Esophagus (tissue), 2 donors: ENCODE results near the gene HLA-DMA. TPM values are rescaled to one million over a fixed set of nuclear protein-coding genes. Genes with fewer than 3 reads are reported as not detected.

Source experiments
- H3K27ac ChIP-seq, 2 donors: one replicate each; pipeline ENCODE4 v1.5.1; 2013; ENCODE audit warnings: low read depth in 2 of 2, mild to moderate bottlenecking in 2 of 2, inconsistent platforms in 1 of 2, low read length in 1 of 2, moderate library complexity in 1 of 2
- H3K27me3 ChIP-seq, 2 donors: one replicate each; pipeline ENCODE4 v1.6.1; 2013; ENCODE audit warnings: low read length in 2 of 2, control low read depth in 1 of 2, mild to moderate bottlenecking in 1 of 2; ENCODE audit not compliant: insufficient read depth in 2 of 2, control insufficient read depth in 1 of 2
- H3K36me3 ChIP-seq, 2 donors: one replicate each; pipeline ENCODE4 v1.6.1; 2013; ENCODE audit warnings: low read length in 1 of 2; ENCODE audit not compliant: control insufficient read depth in 2 of 2, insufficient read depth in 2 of 2
- H3K4me1 ChIP-seq, 2 donors: one replicate each; pipeline ENCODE4 v1.6.1; 2013; ENCODE audit warnings: low read length in 1 of 2; ENCODE audit not compliant: control insufficient read depth in 2 of 2, insufficient read depth in 2 of 2
- H3K4me3 ChIP-seq, 2 donors: one replicate each; pipeline ENCODE4 v1.5.1; 2013; ENCODE audit warnings: low read length in 2 of 2, mild to moderate bottlenecking in 2 of 2, low read depth in 1 of 2, moderate library complexity in 1 of 2
- H3K9me3 ChIP-seq, 2 donors: one replicate each; pipeline ENCODE4 v1.6.1; 2013; ENCODE audit warnings: mild to moderate bottlenecking in 2 of 2, low read depth in 1 of 2, low read length in 1 of 2, moderate library complexity in 1 of 2; ENCODE audit not compliant: control insufficient read depth in 2 of 2, insufficient read depth in 1 of 2
- WGBS, 2 donors: extraction: QIAGEN DNeasy Blood & Tissue Kit; methylation state at CpG; one replicate each; pipeline ENCODE4 v1.1.7; 2013; 5-methylcytosine and 5-hydroxymethylcytosine counted together
- polyA plus RNA-seq, 2 donors: library from polyadenylated mRNA; stranded (reverse); fragments of 200-250 nt; gene quantifications; one replicate each; pipeline ENCODE4 v1.2.3, GENCODE V29; 2013
- donor health status: healthy with polysubstance abuse.
- donor health status: Bipolar disorder and iron deficiency.

HLA-DMA gene
- polyA plus RNA-seq, 2 donors: 11.3 to 14.4 TPM

DNA sequence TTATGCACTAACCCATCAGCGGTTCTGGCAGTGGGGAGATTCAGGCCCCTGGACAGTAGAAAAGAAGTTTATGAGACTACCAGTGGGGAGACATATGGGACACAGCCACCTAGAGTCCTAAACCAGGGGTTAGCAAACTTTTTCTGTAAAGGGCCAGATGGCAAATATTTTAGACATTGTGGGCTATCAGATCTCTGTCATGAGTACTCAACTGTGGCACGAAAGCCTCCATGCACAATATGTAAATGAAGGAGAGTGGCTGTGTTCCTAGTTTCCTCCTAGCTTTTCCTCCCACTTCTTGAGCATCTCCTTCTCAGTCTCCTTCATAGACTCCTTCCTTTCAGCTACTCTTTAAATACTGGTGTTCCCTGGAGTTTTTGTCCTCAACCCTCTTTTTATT lies 3.3 kb upstream of the HLA-DMA start:
- H3K36me3 ChIP-seq: no peaks in the 10 kb centered on the region
- WGBS, 2 donors: 80 to 85% methylated on average over 2 of the region's 2 CpGs
- no peaks in the 10 kb centered on the region for H3K27me3 ChIP-seq
- H3K4me3 ChIP-seq: no peak overlapping the region
- H3K9me3 ChIP-seq: no peaks in the 10 kb centered on the region
- no peak overlapping the region for H3K27ac ChIP-seq
- no peaks in the 10 kb centered on the region for H3K4me1 ChIP-seq

DNA sequence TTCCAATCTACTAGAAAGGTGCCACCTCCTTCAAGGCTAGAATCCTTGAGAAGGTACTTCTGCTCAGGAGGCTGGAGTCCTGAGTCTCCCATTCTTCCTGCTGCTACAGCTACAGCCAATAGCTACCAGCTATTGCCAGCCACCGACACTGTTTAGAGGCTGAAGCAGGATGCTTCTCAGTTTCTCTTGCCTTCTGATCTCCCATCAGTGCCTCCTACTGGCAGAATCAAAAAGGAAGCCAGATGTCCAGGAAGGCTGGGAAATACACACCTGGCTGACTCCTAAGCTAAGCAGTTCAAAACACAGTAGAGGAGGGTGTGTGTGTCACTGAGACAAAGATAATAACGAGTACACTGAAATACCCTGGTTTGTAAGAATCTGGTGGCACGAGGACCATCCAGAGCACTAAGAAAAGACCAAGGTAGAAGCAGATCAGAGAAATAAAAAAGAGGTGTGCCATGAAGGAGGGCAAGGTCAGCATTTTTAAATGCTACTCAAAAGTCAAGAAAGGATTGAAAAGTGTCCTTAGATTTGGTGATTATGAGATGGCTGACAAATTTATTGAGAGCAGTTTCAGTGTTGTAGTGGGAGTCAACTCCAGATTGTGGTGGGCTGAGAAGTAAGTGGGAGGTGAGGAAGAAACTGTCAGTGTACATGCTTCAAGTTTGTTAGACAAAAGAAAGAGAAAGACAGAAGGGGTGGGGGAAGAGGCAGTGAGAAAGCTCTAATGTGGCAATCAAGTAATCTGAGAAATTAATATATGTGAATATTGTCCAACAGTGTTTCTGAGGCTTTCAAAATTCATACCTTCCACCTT lies 2.3 kb upstream of the HLA-DMA start:
- 26 to 36% methylated on average over 3 of the region's 3 CpGs for WGBS, 2 donors
- H3K36me3 ChIP-seq: no peaks in the 10 kb centered on the region
- no peaks in the 10 kb centered on the region for H3K27me3 ChIP-seq
- H3K9me3 ChIP-seq: no peaks in the 10 kb centered on the region
- H3K4me3 ChIP-seq: no peak overlapping the region
- H3K4me1 ChIP-seq: no peaks in the 10 kb centered on the region
- no peak overlapping the region for H3K27ac ChIP-seq

DNA sequence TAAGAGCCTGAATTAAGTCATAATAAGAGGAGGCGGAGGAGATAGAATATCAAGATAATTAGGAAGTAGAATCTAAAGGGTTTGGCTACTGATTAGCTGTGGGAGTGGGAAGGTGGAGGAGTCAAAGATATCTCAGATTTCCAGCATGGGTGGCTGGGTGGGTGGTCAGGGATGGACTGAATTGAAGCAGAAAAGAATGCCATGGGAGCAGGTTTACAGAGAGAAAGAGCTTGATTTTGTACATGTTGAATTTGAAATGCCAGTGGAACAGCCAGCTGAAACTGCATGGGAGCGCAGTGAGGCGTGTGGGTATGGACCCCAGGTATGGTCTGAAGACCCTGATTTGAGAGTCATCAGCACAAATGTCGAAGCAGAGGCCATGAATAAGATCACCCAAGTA lies 1.4 kb upstream of the HLA-DMA start:
- H3K36me3 ChIP-seq: peaks cover 0 to under 1% of the 10 kb centered on the region in 2 donors
- no peak overlapping the region for H3K4me3 ChIP-seq
- no peaks in the 10 kb centered on the region for H3K27me3 ChIP-seq
- no peaks in the 10 kb centered on the region for H3K4me1 ChIP-seq
- H3K27ac ChIP-seq: no peak overlapping the region
- WGBS, 2 donors: 92 to 94% methylated on average over 4 of the region's 4 CpGs
- H3K9me3 ChIP-seq: no peaks in the 10 kb centered on the region

DNA sequence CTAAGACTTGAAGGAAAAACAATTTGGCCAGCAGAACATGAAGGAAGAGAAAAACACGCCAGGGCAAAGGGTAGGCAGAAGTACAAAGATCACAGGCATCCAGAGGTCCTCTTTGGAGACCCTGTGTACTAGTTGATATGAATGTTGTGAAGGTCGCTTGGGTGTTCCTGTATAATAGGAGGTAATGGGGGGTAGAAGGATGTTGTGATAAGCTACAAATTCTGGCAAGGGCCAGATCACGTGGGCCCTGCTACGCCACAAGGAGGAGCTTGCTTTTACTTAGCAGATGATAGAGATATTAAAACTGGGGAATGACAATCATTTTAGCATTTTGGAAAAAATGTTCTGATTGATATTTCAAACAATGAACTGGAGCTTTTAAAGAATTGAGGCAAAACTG lies 878 bp upstream of the HLA-DMA start:
- WGBS, 2 donors: 74% methylated on average over 4 of the region's 4 CpGs
- Histone ChIP-seq H3K4me1 (no peaks in the 10 kb centered on the region), H3K9me3 (no peaks in the 10 kb centered on the region), H3K4me3 (no peak overlapping the region), H3K27me3 (no peaks in the 10 kb centered on the region), H3K27ac (no peak overlapping the region), H3K36me3 (peaks cover 0 to 5% of the 10 kb centered on the region in 2 donors)

DNA sequence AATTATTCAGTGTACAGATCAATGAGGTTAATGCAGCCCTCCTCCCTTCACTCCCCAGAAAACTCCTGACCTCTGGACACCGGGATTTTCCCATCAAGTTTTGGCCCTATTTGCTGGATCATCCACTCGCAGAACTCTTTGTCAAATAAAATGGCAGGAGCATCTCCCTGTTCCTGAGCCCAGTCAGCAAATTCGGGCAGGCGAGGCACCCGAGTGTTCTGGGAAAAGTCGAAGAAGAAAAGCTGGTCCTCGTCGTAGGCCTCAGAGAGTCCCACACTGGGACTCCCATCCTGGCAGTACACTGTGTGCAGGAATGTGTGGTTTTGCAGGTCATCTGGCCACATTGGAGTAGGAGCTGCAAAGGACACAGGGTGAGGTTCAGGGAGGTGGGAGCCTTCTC lies 2.4 kb downstream of the HLA-DMA start:
- H3K27ac ChIP-seq: no peak overlapping the region
- no peaks in the 10 kb centered on the region for H3K9me3 ChIP-seq
- peaks cover 0 to 5% of the 10 kb centered on the region in 2 donors for H3K36me3 ChIP-seq
- 91% methylated on average over 8 of the region's 8 CpGs for WGBS, 2 donors
- H3K4me1 ChIP-seq: no peaks in the 10 kb centered on the region
- H3K4me3 ChIP-seq: no peak overlapping the region
- no peaks in the 10 kb centered on the region for H3K27me3 ChIP-seq

DNA sequence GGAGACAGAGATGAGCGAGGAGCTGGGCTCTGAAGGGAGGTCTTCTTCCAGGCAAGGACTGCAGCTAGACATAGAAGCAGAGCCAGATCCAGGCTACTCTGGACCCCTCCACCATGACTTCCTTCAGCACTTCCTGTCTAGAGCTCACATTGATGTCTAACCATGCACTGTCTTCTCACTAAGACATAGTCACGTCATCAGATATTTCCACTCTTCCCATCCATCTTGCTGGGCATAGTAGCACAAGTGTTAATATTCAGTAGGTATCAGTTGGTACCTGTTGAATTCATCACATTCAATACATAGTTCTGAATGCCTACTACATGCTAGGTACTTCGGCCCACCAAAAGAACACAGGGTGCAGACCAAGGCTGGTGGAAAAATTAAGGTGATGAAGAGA lies 2.9 kb downstream of the HLA-DMA start:
- Histone ChIP-seq H3K9me3 (no peaks in the 10 kb centered on the region), H3K27ac (no peak overlapping the region), H3K4me3 (no peak overlapping the region), H3K36me3 (peaks cover 0 to 5% of the 10 kb centered on the region in 2 donors), H3K4me1 (no peaks in the 10 kb centered on the region), H3K27me3 (no peaks in the 10 kb centered on the region)
- WGBS, 2 donors: 92 to 95% methylated on average over 3 of the region's 3 CpGs

DNA sequence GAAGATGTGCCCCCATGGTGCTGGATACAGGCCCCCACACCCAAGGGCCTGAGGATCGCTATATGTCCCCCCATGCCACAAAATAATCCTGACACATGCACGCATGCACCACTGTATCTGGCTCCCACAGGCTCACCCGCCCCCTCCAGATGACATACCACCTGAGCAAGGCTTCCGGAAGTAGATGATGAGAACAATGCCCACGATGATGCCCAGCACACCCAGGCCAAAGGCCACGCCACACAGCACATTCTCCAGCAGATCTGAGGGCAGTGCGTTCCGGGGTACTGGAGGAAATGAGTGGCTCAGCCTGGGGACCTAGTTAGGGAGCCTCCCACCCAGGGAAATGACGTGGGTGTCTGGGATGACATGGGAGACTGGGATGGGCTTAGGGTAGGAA lies 3.8 kb downstream of the HLA-DMA start:
- Histone ChIP-seq H3K4me1 (no peaks in the 10 kb centered on the region), H3K4me3 (no peak overlapping the region), H3K36me3 (peaks cover 0 to 5% of the 10 kb centered on the region in 2 donors), H3K27ac (no peak overlapping the region), H3K9me3 (no peaks in the 10 kb centered on the region), H3K27me3 (no peaks in the 10 kb centered on the region)
- 84 to 88% methylated on average over 9 of the region's 9 CpGs for WGBS, 2 donors

DNA sequence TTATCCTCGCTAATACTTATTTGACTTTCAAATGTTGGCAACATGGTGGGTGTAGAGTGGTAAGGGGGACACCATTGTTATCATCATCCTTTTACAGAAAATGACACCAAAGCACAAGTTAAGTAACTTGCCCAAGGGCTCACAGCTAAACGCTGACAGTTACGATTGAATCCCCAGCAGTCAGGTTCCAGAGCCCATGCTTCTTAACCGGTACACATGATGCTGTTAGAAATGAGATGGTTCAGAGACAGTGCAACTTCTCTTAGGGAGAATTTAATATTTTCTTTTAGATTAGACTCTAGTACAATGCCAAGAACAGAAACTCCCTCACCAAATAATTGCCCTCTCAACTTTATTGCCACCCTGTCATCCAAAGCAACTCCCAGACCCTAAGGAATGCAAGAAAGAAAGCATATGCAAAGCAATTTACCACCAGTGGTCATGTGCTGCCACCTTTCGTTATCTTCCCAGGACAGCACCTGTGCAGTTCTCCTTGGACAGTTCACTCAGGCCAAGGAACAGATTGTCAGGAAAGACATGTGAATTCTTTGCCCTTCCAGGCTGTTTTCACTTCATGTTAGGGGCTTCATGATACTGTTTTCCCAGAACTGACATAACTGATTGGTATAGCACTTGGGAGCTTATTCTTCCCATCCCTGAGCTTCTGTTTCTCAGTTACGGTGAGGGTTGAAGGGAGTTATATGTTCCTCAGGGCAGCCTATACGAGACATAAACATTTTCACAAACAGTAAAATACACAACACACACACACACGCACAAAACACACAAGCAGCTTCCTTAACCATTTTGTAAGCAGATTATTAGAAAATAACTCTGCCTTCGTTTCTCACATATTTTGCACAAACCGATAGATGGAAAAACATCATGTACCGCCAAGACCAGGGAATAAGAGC lies 5.1 kb downstream of the HLA-DMA start:
- WGBS, 2 donors: 67 to 68% methylated on average over 11 of the region's 11 CpGs
- Histone ChIP-seq H3K9me3 (no peaks in the 10 kb centered on the region), H3K4me1 (no peaks in the 10 kb centered on the region), H3K36me3 (peaks cover 0 to 5% of the 10 kb centered on the region in 2 donors), H3K27me3 (no peaks in the 10 kb centered on the region), H3K4me3 (no peak overlapping the region), H3K27ac (no peak overlapping the region)

DNA sequence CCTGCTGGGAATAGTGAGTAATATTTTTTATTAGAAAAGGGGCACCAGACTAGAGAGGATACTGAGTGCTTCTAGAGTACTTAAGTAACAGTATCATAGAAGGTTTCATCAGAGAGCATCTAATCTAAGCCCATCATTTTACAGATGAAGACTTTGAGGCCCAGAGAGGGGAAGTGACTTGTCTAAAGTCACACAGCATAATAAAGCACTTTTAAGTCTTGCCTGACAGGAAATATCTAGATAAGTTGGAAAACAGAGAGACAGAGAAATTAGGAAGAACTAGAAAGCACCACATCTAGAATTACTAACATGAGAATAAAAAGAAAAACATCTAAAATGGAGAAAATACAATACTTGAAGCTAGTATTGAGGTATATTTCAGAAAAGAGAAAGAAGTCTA lies 6.0 kb downstream of the HLA-DMA start:
- Histone ChIP-seq H3K4me3 (no peak overlapping the region), H3K27me3 (no peaks in the 10 kb centered on the region), H3K36me3 (peaks cover 0 to 5% of the 10 kb centered on the region in 2 donors), H3K4me1 (no peaks in the 10 kb centered on the region), H3K9me3 (no peaks in the 10 kb centered on the region), H3K27ac (no peak overlapping the region)
